Muscle of back (tissue), 11 donors: Measurements from ENCODE around the gene FCN1. TPM values are rescaled to one million over a fixed set of nuclear protein-coding genes. Genes with fewer than 3 reads are reported as not detected.

Experiments
- DNase-seq, 3 donors: peaks; one replicate each; pipeline versions ENCODE4 v3.0.0 to v3.0.0-alpha.2; 2013
- polyA plus RNA-seq, 10 donors: library from polyadenylated mRNA; unstranded; fragments of 120-200 nt; gene quantifications; one replicate each; pipeline ENCODE4 v1.2.1, GENCODE V29; 2013; ENCODE audit not compliant: insufficient read length in 10 of 10

FCN1 gene
- polyA plus RNA-seq, 10 donors, result 1.9 to 9.9 (median 3.5) TPM

- no peak for DNase-seq
These were observed 20.0 kb upstream of the FCN1 start for GRCh38 chr9:134937566-134938345.

DNA sequence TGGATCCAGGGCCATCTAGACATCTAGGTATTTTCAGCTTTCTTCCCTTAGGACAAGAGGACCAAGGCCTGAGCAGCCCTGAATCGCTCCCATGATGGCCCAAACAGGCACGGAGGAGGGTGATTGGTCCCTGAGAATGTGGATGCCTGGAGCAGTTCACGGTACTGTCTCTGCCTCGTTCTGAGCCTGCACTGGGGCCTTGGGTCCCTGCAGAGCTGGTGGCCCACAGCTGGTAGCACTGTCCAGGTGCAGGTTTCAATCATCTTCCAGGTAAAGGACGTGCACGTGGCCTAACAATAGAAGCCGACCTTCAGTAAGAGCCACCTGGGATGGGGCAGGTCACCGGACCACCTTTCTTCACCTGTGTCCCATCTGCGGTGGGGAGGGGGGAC is 19.4 kb upstream of the FCN1 start:
- no peak for DNase-seq

GRCh38 chr9:134936346-134937163 is 18.8 kb upstream of the FCN1 start:
- no peak for DNase-seq

DNA sequence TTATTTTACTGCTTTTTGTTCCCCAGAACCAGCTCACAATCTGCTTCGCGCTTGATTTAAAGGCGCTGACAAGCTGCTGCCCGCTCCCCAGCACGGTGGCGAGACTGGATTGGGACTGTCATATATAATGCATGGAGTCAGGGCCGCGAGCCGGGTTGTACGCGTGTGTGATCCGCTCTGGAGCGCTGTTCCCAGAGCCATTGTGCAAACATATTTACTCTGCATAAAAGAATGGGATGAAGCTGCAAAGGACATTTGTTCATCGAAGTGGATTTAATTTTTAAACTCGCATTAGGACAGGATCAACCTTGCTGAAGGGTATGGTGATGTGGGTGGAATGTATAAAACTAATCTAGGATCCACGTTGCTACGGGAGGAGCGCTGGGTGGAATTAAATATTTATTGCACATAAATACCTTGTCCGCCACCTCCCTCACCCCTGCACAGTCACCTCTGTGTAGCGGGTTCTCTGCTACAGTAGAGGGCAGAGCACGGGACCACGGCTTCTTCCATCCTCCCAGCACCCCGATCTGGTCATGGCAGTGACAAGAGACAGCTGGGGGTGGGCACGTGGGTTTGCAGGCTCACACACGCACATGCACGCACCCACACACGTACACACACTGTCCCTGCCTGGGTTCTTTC is 18.1 kb upstream of the FCN1 start:
- DNase-seq, result no peak

- no peak for DNase-seq
These were observed 17.4 kb upstream of the FCN1 start for GRCh38 chr9:134935056-134935640.

DNA sequence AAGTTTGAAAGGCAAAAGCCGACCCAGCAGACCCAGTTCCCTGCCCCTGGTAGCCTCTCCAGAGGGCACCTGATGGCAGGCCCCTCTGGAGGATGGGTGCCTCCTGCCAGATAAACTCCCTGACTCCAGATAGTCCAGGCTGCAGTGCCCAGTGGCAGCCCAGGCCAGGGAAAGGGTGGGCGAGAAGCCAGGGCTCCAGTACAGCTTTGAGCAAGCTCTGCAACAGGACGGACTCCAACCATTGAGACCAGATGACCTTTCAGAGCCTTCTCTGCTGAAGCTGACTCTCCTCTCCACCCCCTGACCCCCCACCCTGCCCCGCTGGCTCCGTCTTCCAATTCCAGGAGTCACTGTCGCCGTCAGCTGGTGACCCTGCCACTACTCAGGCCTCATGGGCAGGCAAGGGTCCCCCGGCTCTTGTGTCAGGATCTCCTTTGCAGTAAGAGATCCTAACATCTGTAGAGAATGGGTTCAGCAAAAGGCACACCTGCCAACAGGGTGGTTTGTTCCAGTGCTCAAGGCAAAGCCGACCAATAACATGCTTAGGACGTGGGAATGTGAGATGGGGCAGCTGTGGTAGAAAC is 15.5 kb upstream of the FCN1 start:
- no peak for DNase-seq

- DNase-seq, result no peak
These were observed 14.9 kb upstream of the FCN1 start for GRCh38 chr9:134932606-134933005.

- no peak for DNase-seq
These were observed 14.5 kb upstream of the FCN1 start for GRCh38 chr9:134932171-134932570.

DNA sequence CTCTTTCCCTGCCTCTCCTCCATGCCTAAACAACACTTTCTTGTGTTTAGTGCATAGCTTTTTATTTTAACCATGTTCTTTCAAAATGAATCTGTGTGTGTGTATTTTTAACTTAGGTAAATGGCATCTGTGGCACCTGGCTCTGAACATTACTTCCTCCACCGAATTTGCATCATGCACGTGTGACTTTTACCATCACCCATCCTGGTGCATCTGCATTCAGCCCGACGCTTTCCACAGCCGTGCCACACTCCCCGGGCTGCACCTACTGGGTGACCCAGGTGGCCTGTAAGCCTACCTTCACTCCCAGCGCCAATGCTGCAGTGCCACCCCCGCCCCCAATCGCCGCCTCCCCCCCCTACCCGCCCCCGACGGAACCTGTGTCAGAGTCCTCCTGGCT is 12.7 kb upstream of the FCN1 start:
- no peak for DNase-seq

- DNase-seq, result peak in 1 of 3 donors; percentile 35
These were observed 11.8 kb upstream of the FCN1 start for GRCh38 chr9:134929193-134930158.

DNA sequence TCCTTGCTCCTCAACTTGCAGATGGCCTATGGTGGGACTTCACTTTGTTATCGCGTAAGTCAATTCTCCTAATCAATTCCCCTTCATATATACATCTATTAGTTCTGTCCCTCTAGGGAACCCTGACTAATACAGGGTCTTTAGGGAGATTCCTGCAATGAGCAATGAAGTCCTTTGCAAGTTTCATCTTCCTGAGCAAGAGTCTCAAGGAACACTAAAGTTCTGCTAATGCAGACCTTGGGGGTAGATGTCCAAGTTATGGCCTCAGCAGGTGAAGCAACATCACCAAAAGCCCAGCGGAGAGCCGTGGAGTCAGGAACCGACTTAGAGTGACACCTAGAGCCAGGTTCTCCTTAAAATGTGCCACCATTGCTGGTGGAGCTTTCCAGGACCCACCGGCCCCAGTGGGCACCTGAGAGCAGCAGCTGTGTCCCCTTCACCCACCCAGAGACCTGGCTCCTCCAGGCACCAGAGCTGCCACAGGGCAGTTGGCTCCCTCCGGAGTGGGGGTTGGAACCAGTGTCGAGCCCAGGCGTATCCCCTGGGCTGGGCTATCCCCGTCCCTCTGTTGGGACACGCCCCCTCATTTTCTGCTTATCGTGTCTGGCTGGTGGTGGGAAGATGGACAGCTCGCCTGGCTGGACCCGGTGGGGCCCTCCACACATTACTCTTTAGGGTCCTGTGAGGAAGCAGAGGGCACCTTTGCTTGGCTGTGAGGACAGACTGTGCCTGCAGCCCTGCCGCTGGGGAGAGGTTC is 10.9 kb upstream of the FCN1 start:
- DNase-seq, result no peak

DNA sequence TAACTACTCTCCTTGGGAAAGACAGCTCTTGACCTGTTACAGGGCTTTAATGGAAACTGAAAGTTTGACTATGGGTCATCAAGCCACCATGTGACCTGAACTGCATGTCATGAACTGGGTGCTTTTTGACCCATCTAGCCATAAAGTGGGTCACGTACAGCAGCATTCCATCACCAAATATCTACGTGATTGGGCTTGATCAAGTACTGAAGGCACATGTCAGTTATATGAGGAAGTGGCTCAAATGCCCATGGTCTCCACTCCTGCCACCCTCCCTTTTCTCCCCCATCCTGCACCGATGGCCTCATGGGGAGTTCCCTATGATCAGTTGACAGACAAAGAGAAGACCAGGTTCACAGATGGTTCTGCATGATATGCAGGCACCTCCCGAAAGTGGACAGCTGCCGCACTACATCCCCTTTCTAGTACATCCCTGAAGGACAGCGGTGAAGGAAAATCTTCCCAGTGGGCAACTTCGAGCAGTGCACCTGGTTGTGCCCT is 7.3 kb upstream of the FCN1 start:
- DNase-seq, result no peak

DNA sequence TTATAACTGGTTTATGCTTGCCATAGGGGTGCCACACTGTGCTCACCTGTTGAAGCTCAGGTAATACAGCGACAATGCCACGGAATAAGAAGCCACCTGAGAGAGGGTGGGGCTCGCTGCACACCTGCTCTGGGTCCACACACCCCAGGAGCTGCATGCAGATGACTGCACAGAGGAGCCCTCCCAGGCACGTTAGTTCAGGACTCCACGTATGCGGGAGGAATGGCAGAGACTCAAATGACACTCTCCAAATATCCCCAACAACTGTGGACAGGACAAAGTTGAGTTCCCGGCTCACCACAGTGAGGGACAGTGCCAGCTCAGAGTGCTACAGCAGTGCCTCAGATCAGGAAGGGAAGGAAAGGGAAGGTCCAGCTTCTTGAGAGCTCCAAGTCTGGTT is 5.8 kb upstream of the FCN1 start:
- no peak for DNase-seq

- DNase-seq, result no peak
These were observed 5.2 kb upstream of the FCN1 start for GRCh38 chr9:134922932-134923240.

DNA sequence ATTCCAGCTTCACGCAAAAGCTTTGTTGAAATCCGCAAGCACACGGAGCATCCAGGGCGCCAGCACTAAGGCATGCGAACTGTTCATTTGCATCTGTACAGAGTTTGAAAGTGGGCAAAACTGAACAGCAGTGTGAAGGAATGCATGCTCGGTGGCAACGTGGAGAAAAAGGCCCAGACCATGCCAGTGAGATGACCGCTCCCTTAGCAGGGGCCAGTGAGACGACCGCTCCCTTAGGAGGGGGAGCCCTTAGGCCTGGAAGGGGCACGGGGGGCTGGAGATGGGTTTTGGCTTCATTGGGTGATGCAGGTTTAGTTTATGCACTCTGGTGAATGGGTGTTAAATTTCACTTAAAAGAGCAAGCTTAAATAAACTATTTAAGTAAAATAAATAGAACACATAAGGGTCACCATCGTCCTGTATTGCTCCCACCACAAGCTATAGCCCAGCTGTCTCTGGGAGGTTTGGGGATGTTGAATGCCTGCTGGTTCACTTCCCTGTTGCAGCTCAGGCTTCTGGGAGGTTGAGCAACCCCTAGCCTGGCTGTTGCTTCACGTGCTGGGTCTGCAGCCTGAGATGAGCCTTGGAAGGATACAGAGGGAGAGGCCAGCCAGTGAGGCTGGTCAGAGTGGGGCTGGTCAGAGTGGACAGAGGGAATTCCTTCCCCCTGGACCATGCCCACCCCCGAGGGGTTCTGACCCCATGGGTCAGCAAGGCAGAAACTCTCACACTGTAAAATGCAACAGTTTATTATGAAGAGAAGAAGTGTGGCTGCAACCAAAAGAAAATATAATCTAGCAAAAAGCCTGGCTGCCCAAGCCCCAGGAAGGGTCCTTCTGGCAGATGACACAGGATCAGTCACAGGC is 4.6 kb upstream of the FCN1 start:
- DNase-seq, result no peak

DNA sequence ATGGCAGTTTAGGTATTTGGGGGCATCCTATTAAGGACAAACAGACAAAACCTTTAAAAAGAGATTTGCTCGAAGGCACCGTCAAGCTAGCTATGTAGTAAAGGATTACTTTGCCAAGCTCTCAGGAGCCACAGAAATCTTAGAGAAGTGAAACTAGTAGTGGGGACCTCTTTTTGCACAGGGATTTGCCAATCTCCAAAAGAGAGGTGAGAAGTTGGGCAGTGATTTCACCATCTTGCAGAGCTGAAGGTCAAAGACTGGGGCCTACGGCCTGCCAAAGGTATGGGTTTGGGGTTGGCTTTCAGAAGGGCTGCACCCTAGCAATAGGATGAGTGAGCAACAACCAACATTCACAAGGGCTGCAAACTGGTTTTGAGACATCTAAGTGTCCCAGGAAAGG is 1.6 kb upstream of the FCN1 start:
- DNase-seq, result no peak

GRCh38 chr9:134918646-134919045 is 934 bp upstream of the FCN1 start:
- DNase-seq, result no peak

GRCh38 chr9:134916161-134916665 is 1.5 kb downstream of the FCN1 start:
- no peak for DNase-seq
